GM23338 (cell line): Measurements from ENCODE around the gene UBE2F. TPM values are rescaled to one million over a fixed set of nuclear protein-coding genes. Genes with fewer than 3 reads are reported as not detected.

Experiments
- ATAC-seq: fragments of 200-7000 bp; cut with Tn5 transposase; 3 replicates; pipeline ENCODE4 v1.9.1; 2020
- DNase-seq: peaks from one replicate; pipeline ENCODE4 v3.0.0-alpha.2; 2015; ENCODE audit warnings: low spot score
- H2AFZ ChIP-seq: fragments of 200-600 bp; sonication (generic); 2 replicates; pipeline ENCODE4 v1.8.0; 2016; ENCODE audit warnings: antibody characterized with exemption, mild to moderate bottlenecking, moderate library complexity
- H3F3A ChIP-seq: fragments of 200-600 bp; sonication (generic); replicated peaks from 2 replicates; pipeline ENCODE4 v1.8.0; 2017; ENCODE audit warnings: antibody characterized with exemption, mixed run types, low read depth
- H3K27ac ChIP-seq: fragments of 200-600 bp; sonication (generic); 2 replicates; pipeline ENCODE4 v1.6.1; 2016; ENCODE audit warnings: low read depth
- H3K27me3 ChIP-seq: fragments of 200-600 bp; sonication (generic); 2 replicates; pipeline ENCODE4 v1.8.0; 2016; ENCODE audit warnings: mild to moderate bottlenecking, mixed run types, moderate library complexity; ENCODE audit not compliant: insufficient read depth
- H3K36me3 ChIP-seq: fragments of 200-600 bp; sonication (generic); 2 replicates; pipeline ENCODE4 v1.8.0; 2016; ENCODE audit warnings: mild to moderate bottlenecking; ENCODE audit not compliant: insufficient read depth
- H3K4me1 ChIP-seq: fragments of 200-600 bp; sonication (generic); 2 replicates; pipeline ENCODE4 v1.8.0; 2016; ENCODE audit warnings: mild to moderate bottlenecking, moderate library complexity; ENCODE audit not compliant: insufficient read depth
- H3K4me2 ChIP-seq: fragments of 200-600 bp; sonication (generic); 2 replicates; pipeline ENCODE4 v1.7.1; 2017; ENCODE audit warnings: mixed run types
- H3K4me3 ChIP-seq: fragments of 200-600 bp; sonication (generic); 2 replicates; pipeline ENCODE4 v1.6.1; 2016; ENCODE audit warnings: mixed run types
- H3K79me2 ChIP-seq: fragments of 200-600 bp; sonication (generic); replicated peaks from 2 replicates; pipeline ENCODE4 v1.8.0; 2017; ENCODE audit warnings: mild to moderate bottlenecking; ENCODE audit not compliant: insufficient read depth
- H3K9me2 ChIP-seq: fragments of 200-600 bp; sonication (generic); 2 replicates; pipeline ENCODE4 v1.8.0; 2017; ENCODE audit not compliant: insufficient read depth
- H4K20me1 ChIP-seq: fragments of 200-600 bp; sonication (generic); replicated peaks from 2 replicates; pipeline ENCODE4 v1.8.0; 2017; ENCODE audit warnings: mild to moderate bottlenecking; ENCODE audit not compliant: insufficient read depth
- H3K27ac Mint-ChIP-seq: 2 replicates; pipeline ENCODE4 v1.8.0; 2020; ENCODE audit warnings: inconsistent platforms, mild to moderate bottlenecking, moderate library complexity, mixed read lengths
- H3K27me3 Mint-ChIP-seq: 3 replicates; pipeline ENCODE4 v1.8.0; 2022; ENCODE audit warnings: low read depth, mild to moderate bottlenecking, moderate library complexity, mixed read lengths, inconsistent platforms; ENCODE audit not compliant: insufficient read depth, poor library complexity
- H3K36me3 Mint-ChIP-seq: 3 replicates; pipeline ENCODE4 v1.8.0; 2021; ENCODE audit warnings: low read depth, mild to moderate bottlenecking, inconsistent platforms, moderate library complexity, mixed read lengths
- H3K4me1 Mint-ChIP-seq: 3 replicates; pipeline ENCODE4 v1.8.0; 2020; ENCODE audit warnings: mild to moderate bottlenecking, inconsistent platforms, mixed read lengths
- H3K4me3 Mint-ChIP-seq: 3 replicates; pipeline ENCODE4 v1.8.0; 2021; ENCODE audit warnings: moderate library complexity, mild to moderate bottlenecking, inconsistent platforms, mixed read lengths
- H3K9me3 Mint-ChIP-seq: 3 replicates; pipeline ENCODE4 v1.8.0; 2020; ENCODE audit warnings: moderate library complexity, mild to moderate bottlenecking, inconsistent platforms, mixed read lengths
- CREB1 ChIP-seq: fragments of 250-450 bp; sonication (Bioruptor Pico); IDR thresholded peaks from 2 replicates; pipeline ENCODE4 v1.5.0; 2020; ENCODE audit warnings: low read depth, mild to moderate bottlenecking, moderate library complexity
- EZH2 ChIP-seq: fragments of 200-600 bp; sonication (generic); IDR thresholded peaks from one replicate; pipeline ENCODE4 v1.8.0; 2017; ENCODE audit warnings: antibody characterized with exemption, mild to moderate bottlenecking, low read depth; ENCODE audit not compliant: unreplicated experiment
- EZH2phosphoT487 ChIP-seq: fragments of 200-600 bp; sonication (generic); IDR thresholded peaks from one replicate; pipeline ENCODE4 v1.8.1; 2018; ENCODE audit warnings: antibody characterized with exemption; ENCODE audit not compliant: unreplicated experiment
- JUNB ChIP-seq: IDR thresholded peaks from one replicate; pipeline ENCODE4 v1.6.1; 2016; ENCODE audit warnings: antibody characterized with exemption; ENCODE audit not compliant: unreplicated experiment
- NANOG ChIP-seq: IDR thresholded peaks from 2 replicates; pipeline ENCODE4 v1.6.1; 2016; ENCODE audit warnings: antibody characterized with exemption, borderline replicate concordance
- POLR2AphosphoS5 ChIP-seq: IDR thresholded peaks from 2 replicates; pipeline ENCODE4 v1.6.1; 2016; ENCODE audit warnings: antibody characterized with exemption, low read depth
- STAT1 ChIP-seq: IDR thresholded peaks from one replicate; pipeline ENCODE4 v1.6.1; 2016; ENCODE audit warnings: antibody characterized with exemption; ENCODE audit not compliant: unreplicated experiment
- ZNF114 ChIP-seq: fragments of 250-450 bp; sonication (Bioruptor Pico); IDR thresholded peaks from 2 replicates; pipeline ENCODE4 v1.5.0; 2020; ENCODE audit warnings: mild to moderate bottlenecking, moderate library complexity
- ZNF331 ChIP-seq: fragments of 250-450 bp; sonication (Bioruptor Pico); IDR thresholded peaks from 2 replicates; pipeline ENCODE4 v1.5.0; 2020; ENCODE audit warnings: low read depth, mild to moderate bottlenecking, moderate library complexity
- polyA plus RNA-seq: library from polyadenylated mRNA; unstranded; fragments of >200 nt; fragmentation: Nextera tagmentation; extraction: Ambion mirVana; gene quantifications from 2 replicates; pipeline ENCODE4 v1.2.1, GENCODE V29; 2016
- total RNA-seq: library from RNA; depleted of rRNA; stranded (reverse); fragments of >200 nt; shearing (Covaris generic); gene quantifications from 2 replicates; pipeline ENCODE4 v1.2.3, GENCODE V29; 2014
- TF ChIP-seq, protein P1 (sequence below): IDR thresholded peaks from one replicate; pipeline ENCODE4 v1.6.1; 2018; ENCODE audit warnings: antibody characterized with exemption; ENCODE audit not compliant: unreplicated experiment
- TF ChIP-seq, protein P2 (sequence below): fragments of 250-450 bp; sonication (Bioruptor Pico); IDR thresholded peaks from 2 replicates; pipeline ENCODE4 v1.5.0; 2020; ENCODE audit warnings: mild to moderate bottlenecking, moderate library complexity
- TF ChIP-seq, protein P3 (sequence below): IDR thresholded peaks from 2 replicates; pipeline ENCODE4 v1.6.1; 2016; ENCODE audit warnings: antibody characterized with exemption
- TF ChIP-seq, protein P4 (sequence below), 2 experiments: fragments of 200-600 bp in 1 of 2; sonication (generic) in 1 of 2; conservative IDR thresholded peaks; 2 replicates each; pipeline versions ENCODE4 v1.5.1 to v1.6.1; 2016 to 2017; ENCODE audit warnings: antibody characterized with exemption in 2 of 2, low read depth in 2 of 2, mild to moderate bottlenecking in 2 of 2, moderate library complexity in 1 of 2

UBE2F gene
- total and polyA plus RNA-seq, 2 experiments from 2014 or later, result 98.2 to 106 TPM

DNA sequence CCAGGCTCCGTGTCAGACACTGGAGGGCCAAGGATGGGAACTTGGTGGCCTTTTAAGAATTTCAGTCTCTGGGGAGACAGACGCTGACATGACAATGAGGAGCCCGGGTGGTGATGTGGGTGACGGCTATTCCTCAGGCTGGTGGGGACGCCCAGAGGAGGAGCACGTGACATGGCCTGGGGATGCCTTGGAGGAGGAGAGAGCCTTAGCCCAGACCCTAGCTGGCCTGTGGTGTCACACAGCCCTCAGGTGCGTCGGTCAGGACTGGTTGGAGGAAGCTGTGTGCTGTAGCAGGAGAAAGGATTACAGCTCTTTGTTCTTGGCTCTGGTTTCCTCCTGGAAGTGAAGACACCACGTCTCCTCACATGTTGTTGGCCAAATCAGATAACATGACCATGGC is 54.0 kb downstream of the UBE2F start:
- Mint-ChIP-seq H3K9me3 (no peaks in the 10 kb centered on the region), H3K4me1 (0 out of 3 replicates have a peak, but pooled peaks cover 2% of the 10 kb centered on the region), H3K4me3 (no peak overlapping the region), H3K27ac (peak overlapping the region; percentile 59; the same call in 1 of the 2 replicates), H3K36me3 (peaks cover 6% of the 10 kb centered on the region; the same call in 1 of the 3 replicates), H3K27me3 (peaks cover 6% of the 10 kb centered on the region)
- no peaks in the 10 kb centered on the region for H3K27me3 ChIP-seq
- TF ChIP-seq, protein P1, sequence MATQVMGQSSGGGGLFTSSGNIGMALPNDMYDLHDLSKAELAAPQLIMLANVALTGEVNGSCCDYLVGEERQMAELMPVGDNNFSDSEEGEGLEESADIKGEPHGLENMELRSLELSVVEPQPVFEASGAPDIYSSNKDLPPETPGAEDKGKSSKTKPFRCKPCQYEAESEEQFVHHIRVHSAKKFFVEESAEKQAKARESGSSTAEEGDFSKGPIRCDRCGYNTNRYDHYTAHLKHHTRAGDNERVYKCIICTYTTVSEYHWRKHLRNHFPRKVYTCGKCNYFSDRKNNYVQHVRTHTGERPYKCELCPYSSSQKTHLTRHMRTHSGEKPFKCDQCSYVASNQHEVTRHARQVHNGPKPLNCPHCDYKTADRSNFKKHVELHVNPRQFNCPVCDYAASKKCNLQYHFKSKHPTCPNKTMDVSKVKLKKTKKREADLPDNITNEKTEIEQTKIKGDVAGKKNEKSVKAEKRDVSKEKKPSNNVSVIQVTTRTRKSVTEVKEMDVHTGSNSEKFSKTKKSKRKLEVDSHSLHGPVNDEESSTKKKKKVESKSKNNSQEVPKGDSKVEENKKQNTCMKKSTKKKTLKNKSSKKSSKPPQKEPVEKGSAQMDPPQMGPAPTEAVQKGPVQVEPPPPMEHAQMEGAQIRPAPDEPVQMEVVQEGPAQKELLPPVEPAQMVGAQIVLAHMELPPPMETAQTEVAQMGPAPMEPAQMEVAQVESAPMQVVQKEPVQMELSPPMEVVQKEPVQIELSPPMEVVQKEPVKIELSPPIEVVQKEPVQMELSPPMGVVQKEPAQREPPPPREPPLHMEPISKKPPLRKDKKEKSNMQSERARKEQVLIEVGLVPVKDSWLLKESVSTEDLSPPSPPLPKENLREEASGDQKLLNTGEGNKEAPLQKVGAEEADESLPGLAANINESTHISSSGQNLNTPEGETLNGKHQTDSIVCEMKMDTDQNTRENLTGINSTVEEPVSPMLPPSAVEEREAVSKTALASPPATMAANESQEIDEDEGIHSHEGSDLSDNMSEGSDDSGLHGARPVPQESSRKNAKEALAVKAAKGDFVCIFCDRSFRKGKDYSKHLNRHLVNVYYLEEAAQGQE, result no peak
- no peak for TF ChIP-seq POLR2AphosphoS5
- TF ChIP-seq CREB1 (CRISPR knock-in tag), result no peak
- TF ChIP-seq, protein P2, sequence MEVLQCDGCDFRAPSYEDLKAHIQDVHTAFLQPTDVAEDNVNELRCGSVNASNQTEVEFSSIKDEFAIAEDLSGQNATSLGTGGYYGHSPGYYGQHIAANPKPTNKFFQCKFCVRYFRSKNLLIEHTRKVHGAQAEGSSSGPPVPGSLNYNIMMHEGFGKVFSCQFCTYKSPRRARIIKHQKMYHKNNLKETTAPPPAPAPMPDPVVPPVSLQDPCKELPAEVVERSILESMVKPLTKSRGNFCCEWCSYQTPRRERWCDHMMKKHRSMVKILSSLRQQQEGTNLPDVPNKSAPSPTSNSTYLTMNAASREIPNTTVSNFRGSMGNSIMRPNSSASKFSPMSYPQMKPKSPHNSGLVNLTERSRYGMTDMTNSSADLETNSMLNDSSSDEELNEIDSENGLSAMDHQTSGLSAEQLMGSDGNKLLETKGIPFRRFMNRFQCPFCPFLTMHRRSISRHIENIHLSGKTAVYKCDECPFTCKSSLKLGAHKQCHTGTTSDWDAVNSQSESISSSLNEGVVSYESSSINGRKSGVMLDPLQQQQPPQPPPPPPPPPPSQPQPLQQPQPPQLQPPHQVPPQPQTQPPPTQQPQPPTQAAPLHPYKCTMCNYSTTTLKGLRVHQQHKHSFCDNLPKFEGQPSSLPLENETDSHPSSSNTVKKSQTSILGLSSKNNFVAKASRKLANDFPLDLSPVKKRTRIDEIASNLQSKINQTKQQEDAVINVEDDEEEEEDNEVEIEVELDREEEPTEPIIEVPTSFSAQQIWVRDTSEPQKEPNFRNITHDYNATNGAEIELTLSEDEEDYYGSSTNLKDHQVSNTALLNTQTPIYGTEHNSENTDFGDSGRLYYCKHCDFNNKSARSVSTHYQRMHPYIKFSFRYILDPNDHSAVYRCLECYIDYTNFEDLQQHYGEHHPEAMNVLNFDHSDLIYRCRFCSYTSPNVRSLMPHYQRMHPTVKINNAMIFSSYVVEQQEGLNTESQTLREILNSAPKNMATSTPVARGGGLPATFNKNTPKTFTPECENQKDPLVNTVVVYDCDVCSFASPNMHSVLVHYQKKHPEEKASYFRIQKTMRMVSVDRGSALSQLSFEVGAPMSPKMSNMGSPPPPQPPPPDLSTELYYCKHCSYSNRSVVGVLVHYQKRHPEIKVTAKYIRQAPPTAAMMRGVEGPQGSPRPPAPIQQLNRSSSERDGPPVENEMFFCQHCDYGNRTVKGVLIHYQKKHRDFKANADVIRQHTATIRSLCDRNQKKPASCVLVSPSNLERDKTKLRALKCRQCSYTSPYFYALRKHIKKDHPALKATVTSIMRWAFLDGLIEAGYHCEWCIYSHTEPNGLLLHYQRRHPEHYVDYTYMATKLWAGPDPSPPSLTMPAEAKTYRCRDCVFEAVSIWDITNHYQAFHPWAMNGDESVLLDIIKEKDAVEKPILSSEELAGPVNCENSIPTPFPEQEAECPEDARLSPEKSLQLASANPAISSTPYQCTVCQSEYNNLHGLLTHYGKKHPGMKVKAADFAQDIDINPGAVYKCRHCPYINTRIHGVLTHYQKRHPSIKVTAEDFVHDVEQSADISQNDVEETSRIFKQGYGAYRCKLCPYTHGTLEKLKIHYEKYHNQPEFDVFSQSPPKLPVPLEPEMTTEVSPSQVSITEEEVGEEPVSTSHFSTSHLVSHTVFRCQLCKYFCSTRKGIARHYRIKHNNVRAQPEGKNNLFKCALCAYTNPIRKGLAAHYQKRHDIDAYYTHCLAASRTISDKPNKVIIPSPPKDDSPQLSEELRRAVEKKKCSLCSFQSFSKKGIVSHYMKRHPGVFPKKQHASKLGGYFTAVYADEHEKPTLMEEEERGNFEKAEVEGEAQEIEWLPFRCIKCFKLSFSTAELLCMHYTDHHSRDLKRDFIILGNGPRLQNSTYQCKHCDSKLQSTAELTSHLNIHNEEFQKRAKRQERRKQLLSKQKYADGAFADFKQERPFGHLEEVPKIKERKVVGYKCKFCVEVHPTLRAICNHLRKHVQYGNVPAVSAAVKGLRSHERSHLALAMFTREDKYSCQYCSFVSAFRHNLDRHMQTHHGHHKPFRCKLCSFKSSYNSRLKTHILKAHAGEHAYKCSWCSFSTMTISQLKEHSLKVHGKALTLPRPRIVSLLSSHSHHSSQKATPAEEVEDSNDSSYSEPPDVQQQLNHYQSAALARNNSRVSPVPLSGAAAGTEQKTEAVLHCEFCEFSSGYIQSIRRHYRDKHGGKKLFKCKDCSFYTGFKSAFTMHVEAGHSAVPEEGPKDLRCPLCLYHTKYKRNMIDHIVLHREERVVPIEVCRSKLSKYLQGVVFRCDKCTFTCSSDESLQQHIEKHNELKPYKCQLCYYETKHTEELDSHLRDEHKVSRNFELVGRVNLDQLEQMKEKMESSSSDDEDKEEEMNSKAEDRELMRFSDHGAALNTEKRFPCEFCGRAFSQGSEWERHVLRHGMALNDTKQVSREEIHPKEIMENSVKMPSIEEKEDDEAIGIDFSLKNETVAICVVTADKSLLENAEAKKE (CRISPR knock-in tag), result no peak
- TF ChIP-seq ZNF331 (CRISPR knock-in tag), result no peak
- no peak for TF ChIP-seq JUNB
- TF ChIP-seq ZNF114 (CRISPR knock-in tag), result no peak
- TF ChIP-seq, protein P3, sequence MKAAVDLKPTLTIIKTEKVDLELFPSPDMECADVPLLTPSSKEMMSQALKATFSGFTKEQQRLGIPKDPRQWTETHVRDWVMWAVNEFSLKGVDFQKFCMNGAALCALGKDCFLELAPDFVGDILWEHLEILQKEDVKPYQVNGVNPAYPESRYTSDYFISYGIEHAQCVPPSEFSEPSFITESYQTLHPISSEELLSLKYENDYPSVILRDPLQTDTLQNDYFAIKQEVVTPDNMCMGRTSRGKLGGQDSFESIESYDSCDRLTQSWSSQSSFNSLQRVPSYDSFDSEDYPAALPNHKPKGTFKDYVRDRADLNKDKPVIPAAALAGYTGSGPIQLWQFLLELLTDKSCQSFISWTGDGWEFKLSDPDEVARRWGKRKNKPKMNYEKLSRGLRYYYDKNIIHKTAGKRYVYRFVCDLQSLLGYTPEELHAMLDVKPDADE, result no peak
- TF ChIP-seq EZH2phosphoT487, result no peak
- TF ChIP-seq, protein P4, sequence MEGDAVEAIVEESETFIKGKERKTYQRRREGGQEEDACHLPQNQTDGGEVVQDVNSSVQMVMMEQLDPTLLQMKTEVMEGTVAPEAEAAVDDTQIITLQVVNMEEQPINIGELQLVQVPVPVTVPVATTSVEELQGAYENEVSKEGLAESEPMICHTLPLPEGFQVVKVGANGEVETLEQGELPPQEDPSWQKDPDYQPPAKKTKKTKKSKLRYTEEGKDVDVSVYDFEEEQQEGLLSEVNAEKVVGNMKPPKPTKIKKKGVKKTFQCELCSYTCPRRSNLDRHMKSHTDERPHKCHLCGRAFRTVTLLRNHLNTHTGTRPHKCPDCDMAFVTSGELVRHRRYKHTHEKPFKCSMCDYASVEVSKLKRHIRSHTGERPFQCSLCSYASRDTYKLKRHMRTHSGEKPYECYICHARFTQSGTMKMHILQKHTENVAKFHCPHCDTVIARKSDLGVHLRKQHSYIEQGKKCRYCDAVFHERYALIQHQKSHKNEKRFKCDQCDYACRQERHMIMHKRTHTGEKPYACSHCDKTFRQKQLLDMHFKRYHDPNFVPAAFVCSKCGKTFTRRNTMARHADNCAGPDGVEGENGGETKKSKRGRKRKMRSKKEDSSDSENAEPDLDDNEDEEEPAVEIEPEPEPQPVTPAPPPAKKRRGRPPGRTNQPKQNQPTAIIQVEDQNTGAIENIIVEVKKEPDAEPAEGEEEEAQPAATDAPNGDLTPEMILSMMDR (conservative IDR thresholded peaks at IDR 0.05; ENCODE audit: low read depth in 2 of 2), result no peak
- no peak for TF ChIP-seq EZH2
- TF ChIP-seq NANOG, result no peak
- no peak for TF ChIP-seq STAT1
- no peak overlapping the region for H3K4me3 ChIP-seq
- H3K4me2 ChIP-seq, result no peak overlapping the region
- H3K27ac ChIP-seq, result no peak overlapping the region
- H3K9me2 ChIP-seq, result no peaks in the 10 kb centered on the region
- no peaks in the 10 kb centered on the region for H3F3A ChIP-seq
- H4K20me1 ChIP-seq, result peaks cover 5% of the 10 kb centered on the region; the same call in 1 of the 2 replicates
- H3K79me2 ChIP-seq, result no peaks in the 10 kb centered on the region
- no peaks in the 10 kb centered on the region for H3K4me1 ChIP-seq
- no peak for DNase-seq
- no peak for ATAC-seq
- H2AFZ ChIP-seq, result no peak overlapping the region
- no peaks in the 10 kb centered on the region; the same call in 1 of the 2 replicates for H3K36me3 ChIP-seq
